ENCODE data around the gene CADPS2.

Gene CADPS2

DNA sequence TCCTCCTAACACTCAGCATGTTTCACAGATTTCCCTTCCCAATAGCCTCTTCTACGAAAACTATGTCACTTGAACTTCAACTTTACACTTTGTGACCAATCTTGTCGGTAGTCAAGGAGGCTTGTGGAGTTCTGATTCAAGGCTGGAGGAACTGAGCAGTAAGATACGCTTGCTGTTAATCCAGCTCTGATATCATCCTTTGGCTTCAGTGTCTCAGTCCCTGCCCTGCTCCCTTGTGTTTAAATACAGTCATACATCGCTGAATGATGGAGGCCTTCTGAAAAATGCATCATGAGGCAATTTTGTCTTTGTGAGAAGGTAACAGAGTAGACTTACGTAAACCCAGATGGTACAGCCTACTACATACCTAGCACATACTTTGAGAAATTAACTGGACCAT, 360.9 kb downstream of the CADPS2 start:
- no peaks in the 10 kb centered on the region for H3K9me3 ChIP-seq (ENCODE audit: insufficient read depth, low read length)
- no peaks in the 10 kb centered on the region for H3K36me3 ChIP-seq (ENCODE audit: low read length)
- H3K27ac ChIP-seq (ENCODE audit: low read depth, low read length), result no peak overlapping the region
- H3K9me2 ChIP-seq (replicated peaks; ENCODE audit: insufficient read depth, low read length), result no peaks in the 10 kb centered on the region
- H3K9ac ChIP-seq (ENCODE audit: low read length), result no peak overlapping the region
- H3K27me3 ChIP-seq (ENCODE audit: low read length), result no peaks in the 10 kb centered on the region
- no peak overlapping the region for H3K4me2 ChIP-seq (ENCODE audit: low read depth, low read length, poor library complexity, severe bottlenecking)
- no peak overlapping the region for H3K4me3 ChIP-seq (ENCODE audit: insufficient read depth, low read length, poor library complexity, severe bottlenecking)
- H3K79me2 ChIP-seq (ENCODE audit: insufficient read depth, low read length), result no peaks in the 10 kb centered on the region
- H3F3A ChIP-seq (ENCODE audit: insufficient read depth), result no peaks in the 10 kb centered on the region
- no peak for TF ChIP-seq EZH2phosphoT487 (conservative IDR thresholded peaks at IDR 0.05; ENCODE audit: low read length)
- TF ChIP-seq, protein P1, sequence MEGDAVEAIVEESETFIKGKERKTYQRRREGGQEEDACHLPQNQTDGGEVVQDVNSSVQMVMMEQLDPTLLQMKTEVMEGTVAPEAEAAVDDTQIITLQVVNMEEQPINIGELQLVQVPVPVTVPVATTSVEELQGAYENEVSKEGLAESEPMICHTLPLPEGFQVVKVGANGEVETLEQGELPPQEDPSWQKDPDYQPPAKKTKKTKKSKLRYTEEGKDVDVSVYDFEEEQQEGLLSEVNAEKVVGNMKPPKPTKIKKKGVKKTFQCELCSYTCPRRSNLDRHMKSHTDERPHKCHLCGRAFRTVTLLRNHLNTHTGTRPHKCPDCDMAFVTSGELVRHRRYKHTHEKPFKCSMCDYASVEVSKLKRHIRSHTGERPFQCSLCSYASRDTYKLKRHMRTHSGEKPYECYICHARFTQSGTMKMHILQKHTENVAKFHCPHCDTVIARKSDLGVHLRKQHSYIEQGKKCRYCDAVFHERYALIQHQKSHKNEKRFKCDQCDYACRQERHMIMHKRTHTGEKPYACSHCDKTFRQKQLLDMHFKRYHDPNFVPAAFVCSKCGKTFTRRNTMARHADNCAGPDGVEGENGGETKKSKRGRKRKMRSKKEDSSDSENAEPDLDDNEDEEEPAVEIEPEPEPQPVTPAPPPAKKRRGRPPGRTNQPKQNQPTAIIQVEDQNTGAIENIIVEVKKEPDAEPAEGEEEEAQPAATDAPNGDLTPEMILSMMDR (IDR thresholded peaks at IDR 0.05; ENCODE audit: insufficient read depth, low read length, poor library complexity, severe bottlenecking), result no peak
- no peak overlapping the region for H2AFZ ChIP-seq (ENCODE audit: low read depth, low read length, severe bottlenecking)
- H4K20me1 ChIP-seq (ENCODE audit: low read depth, low read length), result no peaks in the 10 kb centered on the region

DNA sequence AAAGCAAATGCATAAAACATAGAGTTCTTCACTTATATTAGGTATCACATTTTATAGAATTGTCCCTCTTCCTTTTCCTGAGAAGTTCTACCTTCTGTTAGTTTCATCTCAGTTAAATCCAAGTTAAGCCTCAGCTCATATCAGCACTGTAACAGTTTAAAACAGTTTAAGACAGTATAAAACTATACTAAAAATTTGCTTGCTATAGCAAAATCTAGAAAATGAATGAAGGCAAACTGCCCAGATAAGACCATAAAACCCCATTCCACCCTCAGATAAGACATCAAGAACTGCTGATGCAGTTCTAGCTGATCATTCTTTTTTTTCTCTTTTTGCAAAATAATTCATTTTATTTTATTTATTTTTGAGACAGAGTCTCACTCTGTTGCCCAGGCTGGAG, 364.5 kb downstream of the CADPS2 start:
- no peak overlapping the region for H3K4me2 ChIP-seq (ENCODE audit: low read depth, low read length, poor library complexity, severe bottlenecking)
- no peak for TF ChIP-seq EZH2phosphoT487 (conservative IDR thresholded peaks at IDR 0.05; ENCODE audit: low read length)
- TF ChIP-seq, protein P1 (IDR thresholded peaks at IDR 0.05; ENCODE audit: insufficient read depth, low read length, poor library complexity, severe bottlenecking), result no peak
- no peak overlapping the region for H3K9ac ChIP-seq (ENCODE audit: low read length)
- no peaks in the 10 kb centered on the region for H3K9me2 ChIP-seq (replicated peaks; ENCODE audit: insufficient read depth, low read length)
- H3K4me3 ChIP-seq (ENCODE audit: insufficient read depth, low read length, poor library complexity, severe bottlenecking), result no peak overlapping the region
- no peak overlapping the region for H2AFZ ChIP-seq (ENCODE audit: low read depth, low read length, severe bottlenecking)
- H4K20me1 ChIP-seq (ENCODE audit: low read depth, low read length), result 0 out of 2 replicates have a peak, but pooled peaks cover 2% of the 10 kb centered on the region
- H3K27ac ChIP-seq (ENCODE audit: low read depth, low read length), result no peak overlapping the region
- no peaks in the 10 kb centered on the region for H3K79me2 ChIP-seq (ENCODE audit: insufficient read depth, low read length)
- no peaks in the 10 kb centered on the region for H3F3A ChIP-seq (ENCODE audit: insufficient read depth)
- H3K9me3 ChIP-seq (ENCODE audit: insufficient read depth, low read length), result no peaks in the 10 kb centered on the region
- H3K36me3 ChIP-seq (ENCODE audit: low read length), result no peaks in the 10 kb centered on the region
- H3K27me3 ChIP-seq (ENCODE audit: low read length), result no peaks in the 10 kb centered on the region

DNA sequence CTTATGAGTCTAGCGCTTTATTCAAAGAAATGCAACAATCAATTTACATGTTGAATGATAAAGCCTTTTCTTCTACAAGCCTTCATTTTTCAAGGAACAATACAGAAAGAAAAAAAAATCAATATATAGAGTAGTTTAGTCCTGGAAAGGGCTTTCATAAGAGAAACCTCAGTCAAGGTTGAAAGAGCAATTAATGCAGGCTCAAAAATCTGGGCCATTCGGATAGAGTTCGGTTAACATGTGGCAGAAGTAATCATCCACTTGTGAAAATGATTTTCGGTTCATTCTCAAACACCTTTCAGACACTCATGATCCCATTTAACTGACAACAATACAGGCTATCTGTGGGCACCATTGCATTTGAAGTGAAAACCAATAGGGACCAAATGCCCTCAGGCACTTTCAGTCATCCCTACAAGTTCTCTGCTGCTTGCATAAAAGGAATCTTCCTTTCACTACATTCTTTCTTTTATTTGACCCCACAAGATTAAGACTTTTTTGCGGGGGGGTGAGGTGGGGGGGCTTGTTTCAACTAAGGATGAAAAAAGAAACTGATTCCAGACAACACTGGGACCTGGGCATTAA, 365.2 kb downstream of the CADPS2 start:
- Histone ChIP-seq H3K9me3 (ENCODE audit: insufficient read depth, low read length) (no peaks in the 10 kb centered on the region), H3K79me2 (ENCODE audit: insufficient read depth, low read length) (no peaks in the 10 kb centered on the region), H3K4me3 (ENCODE audit: insufficient read depth, low read length, poor library complexity, severe bottlenecking) (no peak overlapping the region), H3K36me3 (ENCODE audit: low read length) (no peaks in the 10 kb centered on the region), H3K9me2 (replicated peaks; ENCODE audit: insufficient read depth, low read length) (no peaks in the 10 kb centered on the region), H3K9ac (ENCODE audit: low read length) (no peak overlapping the region), H3K27ac (ENCODE audit: low read depth, low read length) (no peak overlapping the region), H3K4me2 (ENCODE audit: low read depth, low read length, poor library complexity, severe bottlenecking) (no peak overlapping the region), H4K20me1 (ENCODE audit: low read depth, low read length) (0 out of 2 replicates have a peak, but pooled peaks cover 2% of the 10 kb centered on the region), H3F3A (ENCODE audit: insufficient read depth) (no peaks in the 10 kb centered on the region), H3K27me3 (ENCODE audit: low read length) (no peaks in the 10 kb centered on the region), H2AFZ (ENCODE audit: low read depth, low read length, severe bottlenecking) (no peak overlapping the region)
- TF ChIP-seq EZH2phosphoT487 (conservative IDR thresholded peaks at IDR 0.05; ENCODE audit: low read length), result no peak
- TF ChIP-seq, protein P1 (IDR thresholded peaks at IDR 0.05; ENCODE audit: insufficient read depth, low read length, poor library complexity, severe bottlenecking), result no peak
